ENCODE measurements around the gene PRAMEF11.

GRCh38 chr1:12776801-12777557, 54.2 kb downstream of the PRAMEF11 start:
- TF ChIP-seq, protein P1, sequence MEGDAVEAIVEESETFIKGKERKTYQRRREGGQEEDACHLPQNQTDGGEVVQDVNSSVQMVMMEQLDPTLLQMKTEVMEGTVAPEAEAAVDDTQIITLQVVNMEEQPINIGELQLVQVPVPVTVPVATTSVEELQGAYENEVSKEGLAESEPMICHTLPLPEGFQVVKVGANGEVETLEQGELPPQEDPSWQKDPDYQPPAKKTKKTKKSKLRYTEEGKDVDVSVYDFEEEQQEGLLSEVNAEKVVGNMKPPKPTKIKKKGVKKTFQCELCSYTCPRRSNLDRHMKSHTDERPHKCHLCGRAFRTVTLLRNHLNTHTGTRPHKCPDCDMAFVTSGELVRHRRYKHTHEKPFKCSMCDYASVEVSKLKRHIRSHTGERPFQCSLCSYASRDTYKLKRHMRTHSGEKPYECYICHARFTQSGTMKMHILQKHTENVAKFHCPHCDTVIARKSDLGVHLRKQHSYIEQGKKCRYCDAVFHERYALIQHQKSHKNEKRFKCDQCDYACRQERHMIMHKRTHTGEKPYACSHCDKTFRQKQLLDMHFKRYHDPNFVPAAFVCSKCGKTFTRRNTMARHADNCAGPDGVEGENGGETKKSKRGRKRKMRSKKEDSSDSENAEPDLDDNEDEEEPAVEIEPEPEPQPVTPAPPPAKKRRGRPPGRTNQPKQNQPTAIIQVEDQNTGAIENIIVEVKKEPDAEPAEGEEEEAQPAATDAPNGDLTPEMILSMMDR (IDR thresholded peaks at IDR 0.05): no peak
- no peak for TF ChIP-seq POLR2A (IDR thresholded peaks at IDR 0.05)
- TF ChIP-seq EP300 (IDR thresholded peaks at IDR 0.05; ENCODE audit: low read depth): no peak
- no peak for TF ChIP-seq POLR2AphosphoS5 (IDR thresholded peaks at IDR 0.05)
